K562 (cell line): ENCODE results near the gene TPGS2. TPM values are rescaled to one million over a fixed set of nuclear protein-coding genes. Genes with fewer than 3 reads are reported as not detected.

ENCODE experiments used
- ATAC-seq: fragments of 200-7000 bp; cut with Tn5 transposase; 3 replicates; pipeline ENCODE4 v1.9.1; 2020; ENCODE audit warnings: moderate library complexity
- BruUV-seq: library from RNA; stranded (reverse); fragments of 400-500 nt; replicated peaks from 2 replicates; lab custom pipeline; 2021; lab: Mats Ljungman, UMichigan
- CTCF ChIA-PET: fragments of 300-600 bp; formaldehyde crosslinking; extraction: SDS; loops from one replicate; lab custom pipeline; 2021; ENCODE audit warnings: low intra/inter-chr PET ratio; lab: Yijun Ruan, JAX
- POLR2A ChIA-PET: fragments of 300-600, 350-650 bp; sonication (Branson Sonifier 250); formaldehyde crosslinking; extraction: SDS; loops from one replicate; lab custom pipeline; 2021; ENCODE audit warnings: antibody characterized with exemption, inconsistent platforms; lab: Yijun Ruan, JAX
- DNase-seq, 4 experiments: peaks; one replicate each; pipeline versions ENCODE4 v3.0.0 to v3.0.0-alpha.2; 2011 to 2018; ENCODE audit warnings: low spot score in 3 of 4, mixed read lengths in 3 of 4; ENCODE audit errors: extremely low read depth in 1 of 4
- FAIRE-seq: peaks from 2 replicates; lab custom pipeline; 2011; peaks lifted over from hg19 to GRCh38; lab: Jason Lieb, UNC
- H2AFZ ChIP-seq: 2 replicates; pipeline ENCODE4 v1.6.0; 2011; ENCODE audit warnings: low read depth, low read length, control low read depth, inconsistent platforms
- H3K27ac ChIP-seq: fragments of 200-600 bp; 3 replicates; pipeline ENCODE4 v1.8.0; 2011; ENCODE audit warnings: low read depth, mild to moderate bottlenecking, control low read depth, inconsistent platforms, low read length, moderate library complexity, mixed read lengths; ENCODE audit errors: extremely low read depth
- H3K27me3 ChIP-seq, 2 experiments: fragments of 300-600 bp in 1 of 2; 2 replicates in 1 of 2; 3 replicates in 1 of 2; pipeline versions ENCODE4 v1.6.0 to v1.8.0; 2011; ENCODE audit warnings: inconsistent platforms in 2 of 2, low read length in 2 of 2, mild to moderate bottlenecking in 1 of 2, mixed read lengths in 1 of 2, moderate library complexity in 1 of 2; ENCODE audit not compliant: control insufficient read depth in 2 of 2, insufficient read depth in 2 of 2
- H3K36me3 ChIP-seq: fragments of 300-600 bp; 3 replicates; pipeline ENCODE4 v1.8.0; 2011; ENCODE audit warnings: mild to moderate bottlenecking, low read length, inconsistent platforms; ENCODE audit not compliant: control insufficient read depth, insufficient read depth
- H3K4me1 ChIP-seq, 2 experiments: fragments of 200-600 bp in 1 of 2; replicated peaks in 1 of 2; 2 replicates in 1 of 2; 3 replicates in 1 of 2; pipeline versions ENCODE4 v1.5.1 to v1.8.0; 2011; ENCODE audit warnings: inconsistent platforms in 2 of 2, low read length in 2 of 2, mild to moderate bottlenecking in 1 of 2, mixed read lengths in 1 of 2, moderate library complexity in 1 of 2; ENCODE audit not compliant: control insufficient read depth in 2 of 2, insufficient read depth in 2 of 2
- H3K4me2 ChIP-seq: 2 replicates; pipeline ENCODE4 v1.6.1; 2011; ENCODE audit warnings: low read length, control low read depth, inconsistent platforms, mixed read lengths; ENCODE audit not compliant: insufficient read depth
- H3K4me3 ChIP-seq: fragments of 200-600 bp; sonication (generic), shearing (Covaris generic); 2 replicates; pipeline ENCODE4 v1.5.1; 2016; ENCODE audit warnings: control low read depth, inconsistent platforms
- H3K79me2 ChIP-seq: fragments of 200-600 bp; 3 replicates; pipeline ENCODE4 v1.8.0; 2011; ENCODE audit warnings: low read length, inconsistent platforms; ENCODE audit not compliant: control insufficient read depth, insufficient read depth
- H3K9ac ChIP-seq, 2 experiments: 2 replicates each; pipeline versions ENCODE4 v1.6.0 to v1.6.1; 2011; ENCODE audit warnings: low read depth in 2 of 2, low read length in 2 of 2, control low read depth in 1 of 2, inconsistent platforms in 1 of 2, mild to moderate bottlenecking in 1 of 2, mixed read lengths in 1 of 2; ENCODE audit not compliant: insufficient read depth in 1 of 2
- H3K9me1 ChIP-seq: one replicate; pipeline ENCODE4 v1.6.0; 2011; ENCODE audit warnings: inconsistent platforms, mild to moderate bottlenecking, low read length, moderate library complexity; ENCODE audit not compliant: control insufficient read depth, insufficient read depth
- H3K9me3 ChIP-seq: replicated peaks from 2 replicates; pipeline ENCODE4 v1.5.1; 2011; ENCODE audit warnings: low read depth, low read length, inconsistent platforms; ENCODE audit not compliant: control insufficient read depth, insufficient read depth
- H4K20me1 ChIP-seq: replicated peaks from 2 replicates; pipeline ENCODE4 v1.6.1; 2011; ENCODE audit warnings: low read length, inconsistent platforms, mixed read lengths; ENCODE audit not compliant: control insufficient read depth, insufficient read depth
- ATF1 ChIP-seq, 2 experiments: fragments of 450-650 bp in 1 of 2; IDR thresholded peaks; 2 replicates each; pipeline ENCODE4 v1.6.1; 2016; ENCODE audit warnings: missing compliant biosample characterization in 1 of 2, missing genetic modification characterization in 1 of 2
- BRF1 ChIP-seq: IDR thresholded peaks from 3 replicates; pipeline ENCODE4 v1.6.1; 2011; ENCODE audit warnings: borderline replicate concordance, mild to moderate bottlenecking; ENCODE audit not compliant: insufficient read length; ENCODE audit errors: extremely low read depth
- CHAMP1 ChIP-seq: fragments of 450-650 bp; IDR thresholded peaks from 2 replicates; pipeline ENCODE4 v1.6.1; 2016; ENCODE audit warnings: mild to moderate bottlenecking
- CREB1 ChIP-seq, 2 experiments: sonication (generic) in 1 of 2; formaldehyde crosslinking in 1 of 2; IDR thresholded peaks; 2 replicates each; pipeline versions ENCODE4 v1.6.1 to v1.8.0; 2012 to 2022; ENCODE audit warnings: inconsistent platforms in 1 of 2, mild to moderate bottlenecking in 1 of 2, missing genetic modification reagents in 1 of 2, moderate library complexity in 1 of 2
- ELF1 ChIP-seq: fragments of 200-800 bp; sonication (Bioruptor generic); IDR thresholded peaks from 2 replicates; pipeline ENCODE4 v1.6.1; 2016; ENCODE audit warnings: missing genetic modification characterization, missing compliant biosample characterization
- ESRRB ChIP-seq: fragments of 250-450 bp; sonication (Bioruptor Pico); IDR thresholded peaks from 2 replicates; pipeline ENCODE4 v1.5.0; 2020; ENCODE audit warnings: mild to moderate bottlenecking, moderate library complexity, borderline replicate concordance
- MBD1 ChIP-seq: fragments of 250-450 bp; sonication (Bioruptor Pico); IDR thresholded peaks from 2 replicates; pipeline ENCODE4 v1.8.0; 2022; ENCODE audit warnings: inconsistent platforms
- MLLT1 ChIP-seq, 2 experiments: fragments of 450-650 bp; IDR thresholded peaks; 2 replicates each; pipeline ENCODE4 v1.6.1; 2016
- SMAD3 ChIP-seq: fragments of 450-650 bp; formaldehyde crosslinking; conservative IDR thresholded peaks from 2 replicates; pipeline ENCODE4 v1.4.0; 2020; ENCODE audit warnings: mild to moderate bottlenecking
- THRAP3 ChIP-seq: fragments of 450-650 bp; IDR thresholded peaks from 2 replicates; pipeline ENCODE4 v1.6.1; 2016; ENCODE audit warnings: mild to moderate bottlenecking, inconsistent platforms, borderline replicate concordance
- ZBTB1 ChIP-seq: sonication (generic); formaldehyde crosslinking; IDR thresholded peaks from 2 replicates; pipeline ENCODE4 v1.8.1; 2023; ENCODE audit warnings: missing genetic modification reagents, low read depth, mild to moderate bottlenecking, borderline replicate concordance
- ZBTB34 ChIP-seq: fragments of 250-450 bp; sonication (Bioruptor Pico); IDR thresholded peaks from 2 replicates; pipeline ENCODE4 v1.8.0; 2021; ENCODE audit warnings: mild to moderate bottlenecking, moderate library complexity
- ZNF277 ChIP-seq: fragments of 250-450 bp; sonication (Bioruptor Pico); IDR thresholded peaks from 2 replicates; pipeline ENCODE4 v1.8.0; 2022; ENCODE audit warnings: inconsistent platforms, mild to moderate bottlenecking, moderate library complexity, borderline replicate concordance
- ZNF778 ChIP-seq: fragments of 450-650 bp; formaldehyde crosslinking; IDR thresholded peaks from 2 replicates; pipeline ENCODE4 v1.4.0; 2020; ENCODE audit warnings: mild to moderate bottlenecking, moderate library complexity
- WGBS: fragments of 100-300 bp; shearing (Covaris generic); methylation state at CpG from one replicate; pipeline ENCODE4 v1.1.6; 2016; ENCODE audit warnings: low coverage, mixed read lengths; ENCODE audit not compliant: insufficient coverage; ENCODE audit errors: missing lambda C conversion rate; 5-methylcytosine and 5-hydroxymethylcytosine counted together
- in situ Hi-C: fragments of 300-500 bp; cut with MboI; formaldehyde crosslinking; loops from 4 replicates; pipeline ENCODE4 v1.15.0; 2018; ENCODE audit warnings: inconsistent platforms, mixed read lengths
- intact Hi-C: fragments of 100-400 bp; cut with micrococcal nuclease; formaldehyde crosslinking; loops from 2 replicates; pipeline ENCODE4 v1.14.2; 2022
- polyA plus RNA-seq, 8 experiments: library from polyadenylated mRNA; depleted of rRNA in 4 of 8; stranded (reverse) in 5 of 8; unstranded in 3 of 8; fragments of >200 nt; fragmentation: Nextera tagmentation in 2 of 8; fragmentation: Illumina TruSeq in 1 of 8; extraction: Ambion mirVana in 2 of 8; extraction: Trizol in 1 of 8; gene quantifications; 2 replicates each; pipeline versions ENCODE4 v1.2.1 to v1.2.3, GENCODE V29; 2011 to 2014; ENCODE audit warnings: inconsistent platforms in 1 of 8, missing spikeins in 1 of 8
- total RNA-seq, 7 experiments: library from RNA; depleted of rRNA in 6 of 7; stranded (reverse); fragments of >200 nt in 6 of 7; fragmentation: Illumina TruSeq in 2 of 7; extraction: Trizol in 2 of 7; gene quantifications; 2 replicates each; pipeline versions ENCODE4 v1.2.1 to v1.2.3, GENCODE V29; 2011 to 2021; ENCODE audit warnings: low replicate concordance in 1 of 7

The TPGS2 gene
- total and polyA plus RNA-seq, 9 of the 15 experiments (the other 6 are each of a cell fraction or from before 2014, with no cell fraction given): 94.2 to 449 (median 134) TPM

- Histone ChIP-seq H3K4me2 (no peak overlapping the region), H3K4me1 (peaks cover 0 to 4% of the 10 kb centered on the region in 2 experiments; a peak in 1 of 5 replicates), H3K36me3 (no peaks in the 10 kb centered on the region), H3K27me3 (peaks cover 29 to 30% of the 10 kb centered on the region in 2 experiments), H3K4me3 (no peak overlapping the region), H3K79me2 (no peaks in the 10 kb centered on the region), H3K9me3 (no peaks in the 10 kb centered on the region), H4K20me1 (no peaks in the 10 kb centered on the region), H3K9ac (no peak overlapping the region), H3K9me1 (no peaks in the 10 kb centered on the region), H2AFZ (no peak overlapping the region), H3K27ac (no peak overlapping the region)
- 0% methylated on average over 2 of the region's 2 CpGs for WGBS
- no TSS peak for BruUV-seq
- ATAC-seq (no peak), DNase-seq (no peak), FAIRE-seq (no peak)
- ChIA-PET CTCF (no interaction called here), POLR2A (no interaction called here)
- intact Hi-C loops: no loop called here
- in situ Hi-C loops: no loop called here
- no peak for TF ChIP-seq CREB1 (IDR thresholded peaks at IDR 0.05)
- TF ChIP-seq CREB1 (CRISPR knock-in tag; IDR thresholded peaks at IDR 0.05): no peak
- TF ChIP-seq ZBTB1: no peak
- no peak for TF ChIP-seq ESRRB (CRISPR knock-in tag)
- TF ChIP-seq ZBTB34 (CRISPR knock-in tag): no peak
- TF ChIP-seq BRF1: no peak
- TF ChIP-seq ZNF778: no peak
- TF ChIP-seq ELF1 (tag): no peak
- TF ChIP-seq MLLT1 (IDR thresholded peaks at IDR 0.05): no peak
- TF ChIP-seq SMAD3: no peak
- no peak for TF ChIP-seq MBD1 (CRISPR knock-in tag)
- no peak for TF ChIP-seq CHAMP1
- no peak for TF ChIP-seq THRAP3
- TF ChIP-seq ZNF277: no peak
- no peak for TF ChIP-seq ATF1 (CRISPR knock-in tag; IDR thresholded peaks at IDR 0.05)
- no peak for TF ChIP-seq ATF1 (tag; IDR thresholded peaks at IDR 0.05)
Measured at GRCh38 chr18:36762074-36762473, 66.7 kb downstream of the TPGS2 start.
